Measurements from ENCODE around the gene SENP2.
"Not testable (repeated sequence)": the region's sequence is repeated elsewhere in the genome, so short reads cannot be mapped to it uniquely, and the experiment has no call there.

The SENP2 gene

DNA sequence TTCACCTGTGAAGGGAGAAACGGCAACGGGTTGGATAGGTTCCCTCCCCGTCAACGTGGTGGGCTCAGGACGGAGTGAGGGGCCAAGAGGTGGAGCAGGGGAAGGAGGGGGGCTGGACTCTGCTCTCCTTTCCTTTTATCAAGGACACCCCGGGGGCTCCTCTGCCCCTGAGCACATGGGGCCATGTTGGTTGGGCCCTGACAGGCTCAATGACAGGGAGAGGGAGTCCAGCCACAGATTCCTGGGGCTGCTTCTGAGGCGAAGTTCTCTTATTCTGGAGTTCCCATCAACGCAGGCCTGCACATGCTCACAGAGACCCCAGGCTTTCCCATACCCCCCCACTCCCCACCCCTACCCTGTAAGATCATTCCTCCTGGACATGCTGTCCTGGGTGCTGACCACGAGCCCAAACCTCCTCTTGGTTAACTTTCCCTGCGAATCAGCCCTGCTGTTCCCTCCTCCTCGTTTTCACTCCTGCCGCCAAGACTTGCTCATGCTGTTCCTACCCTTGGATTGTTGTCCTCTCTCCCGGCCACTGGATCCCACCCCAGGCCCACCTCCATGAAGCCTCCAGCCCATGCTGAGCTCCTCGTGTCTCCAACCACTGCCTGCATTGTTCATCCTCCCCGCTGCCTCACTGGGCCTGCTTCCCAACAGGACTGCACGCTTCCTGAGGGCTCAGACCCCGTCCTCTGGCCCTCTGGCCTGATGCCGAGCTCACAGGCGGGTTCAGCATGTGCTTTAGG lies 61.2 kb downstream of the SENP2 start:
- DNase-seq (ENCODE audit: low spot score): no peak

DNA sequence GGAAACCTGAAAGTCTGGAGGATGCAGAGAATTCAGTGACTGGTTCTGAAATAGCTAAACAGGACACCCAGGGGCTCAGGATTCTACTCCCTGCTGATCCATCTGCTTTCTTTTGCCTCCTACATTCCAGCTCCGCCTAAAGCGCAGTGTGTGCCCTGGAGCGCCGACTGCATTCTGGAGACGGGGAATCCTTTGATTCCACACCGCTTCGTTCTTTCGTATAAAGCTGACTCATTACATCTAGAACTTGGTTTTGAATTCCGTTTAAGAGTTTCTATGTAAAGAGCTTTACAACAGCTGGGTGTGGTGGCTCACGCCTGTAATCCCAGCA lies 61.8 kb downstream of the SENP2 start:
- no peak for DNase-seq (ENCODE audit: low spot score)

DNA sequence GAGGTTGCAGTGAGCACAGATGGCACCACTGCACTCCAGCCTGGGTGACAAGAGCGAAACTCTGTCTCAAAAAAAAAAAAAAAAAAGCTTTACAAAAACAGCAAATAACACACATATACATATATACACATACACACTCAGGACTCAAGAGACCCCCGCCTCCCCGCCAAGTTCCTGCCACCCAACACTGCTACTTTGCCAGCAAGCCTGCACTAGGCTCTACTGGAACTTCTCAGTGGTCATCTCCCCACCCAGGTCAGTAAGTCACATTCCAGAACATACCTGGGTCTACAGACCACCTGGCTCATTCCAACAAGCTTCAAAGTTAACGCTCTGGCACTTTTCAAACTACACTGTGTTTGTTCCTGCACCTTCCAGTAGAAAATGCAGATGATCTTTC lies 62.3 kb downstream of the SENP2 start:
- no peak for DNase-seq (ENCODE audit: low spot score)

DNA sequence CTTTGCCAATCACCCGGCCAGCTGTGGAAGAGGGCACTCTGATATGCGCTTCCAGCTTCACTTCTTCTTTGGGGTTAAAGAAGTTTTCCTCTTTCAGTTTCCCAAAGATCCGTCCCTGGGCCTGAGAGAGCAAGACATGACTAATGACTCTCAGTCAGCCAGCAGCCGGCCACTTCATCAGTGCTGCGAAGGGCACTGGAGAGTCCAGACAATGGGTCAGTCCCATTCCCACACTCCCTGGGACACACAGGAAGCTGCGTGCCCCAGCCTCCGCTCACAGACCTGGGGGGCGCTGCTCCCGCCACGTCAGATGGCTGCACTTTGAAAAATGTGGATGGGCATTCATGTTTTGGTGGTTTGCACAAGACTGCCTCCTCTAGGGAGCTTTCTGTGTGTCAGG lies 63.3 kb downstream of the SENP2 start:
- DNase-seq (ENCODE audit: low spot score): no peak

DNA sequence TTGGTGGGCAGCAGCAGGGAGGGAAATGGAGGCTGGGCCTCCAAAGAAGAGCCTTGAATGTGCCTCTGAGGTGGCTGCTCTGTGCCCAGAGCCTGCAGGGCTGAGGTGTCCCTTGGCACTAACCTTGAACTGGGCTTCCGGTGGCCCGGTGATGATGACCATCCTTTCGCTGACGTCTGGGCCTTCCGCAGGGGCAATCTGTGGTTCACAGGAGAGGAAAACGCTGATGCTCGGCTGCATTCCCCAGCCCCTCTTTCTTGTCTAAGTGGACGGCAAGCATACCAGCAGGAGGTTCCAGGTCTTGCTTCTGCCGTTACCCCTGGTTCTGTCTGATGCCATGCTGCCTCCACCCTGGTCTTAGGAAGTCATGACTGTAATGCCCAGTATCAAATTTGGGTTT lies 65.9 kb downstream of the SENP2 start:
- no peak for DNase-seq (ENCODE audit: low spot score)

DNA sequence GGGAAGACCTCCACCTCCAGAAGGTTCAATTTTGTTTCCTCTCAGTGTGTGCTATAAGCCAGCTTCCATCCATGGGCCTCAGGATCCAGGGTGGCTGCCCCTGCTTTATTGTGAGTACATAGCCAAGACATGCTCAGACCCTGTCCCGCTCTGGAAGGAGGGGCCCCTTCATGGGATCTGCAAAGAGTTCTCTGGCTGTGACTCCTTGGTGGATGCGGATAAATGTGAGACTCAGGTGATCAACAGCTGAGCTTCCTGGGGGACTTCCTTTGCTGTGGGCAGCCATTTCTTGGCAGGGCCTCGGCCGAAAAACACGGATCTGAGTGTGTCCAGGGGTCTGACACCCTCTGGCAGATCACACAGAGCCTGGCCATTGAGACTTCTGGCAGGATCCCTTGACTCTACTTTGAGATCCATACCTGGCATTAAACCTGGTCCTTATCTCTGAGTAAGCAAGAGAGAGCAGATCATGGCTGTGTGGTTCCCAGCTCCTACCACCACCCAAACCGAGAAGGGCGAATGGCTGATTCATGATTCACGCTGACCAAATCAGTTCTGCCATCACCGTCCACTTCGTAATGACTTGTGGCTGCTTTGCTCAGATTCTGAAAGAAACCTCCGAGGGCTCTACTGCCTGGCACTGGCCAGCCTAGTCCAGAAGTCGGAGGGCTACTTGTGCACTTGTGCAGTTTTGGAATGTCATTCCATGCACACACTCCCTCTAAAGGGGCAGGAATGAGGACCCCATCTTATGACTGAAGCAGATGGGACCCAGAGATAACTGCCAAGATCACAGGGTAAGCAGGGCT lies 68.1 kb downstream of the SENP2 start:
- no peak for DNase-seq (ENCODE audit: low spot score)

DNA sequence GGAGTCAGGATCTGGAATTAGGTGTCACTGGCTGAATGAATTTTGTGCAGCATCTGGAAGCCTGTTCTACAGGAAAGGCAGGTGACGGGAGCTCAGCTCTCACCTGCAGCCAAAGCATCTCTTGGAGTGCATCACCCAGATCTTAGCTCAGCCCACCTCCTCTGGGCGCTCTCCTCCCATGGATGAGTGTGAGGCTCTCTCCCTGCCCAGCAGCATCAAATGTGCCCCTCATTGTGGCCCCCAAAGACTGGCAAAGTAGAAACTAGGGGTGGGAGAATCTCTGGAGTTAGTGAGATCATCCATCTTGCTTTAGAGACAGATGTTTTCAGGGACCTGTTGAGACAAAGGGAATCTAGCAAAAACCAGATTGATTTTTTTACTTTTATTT lies 68.7 kb downstream of the SENP2 start:
- no peak for DNase-seq (ENCODE audit: low spot score)

DNA sequence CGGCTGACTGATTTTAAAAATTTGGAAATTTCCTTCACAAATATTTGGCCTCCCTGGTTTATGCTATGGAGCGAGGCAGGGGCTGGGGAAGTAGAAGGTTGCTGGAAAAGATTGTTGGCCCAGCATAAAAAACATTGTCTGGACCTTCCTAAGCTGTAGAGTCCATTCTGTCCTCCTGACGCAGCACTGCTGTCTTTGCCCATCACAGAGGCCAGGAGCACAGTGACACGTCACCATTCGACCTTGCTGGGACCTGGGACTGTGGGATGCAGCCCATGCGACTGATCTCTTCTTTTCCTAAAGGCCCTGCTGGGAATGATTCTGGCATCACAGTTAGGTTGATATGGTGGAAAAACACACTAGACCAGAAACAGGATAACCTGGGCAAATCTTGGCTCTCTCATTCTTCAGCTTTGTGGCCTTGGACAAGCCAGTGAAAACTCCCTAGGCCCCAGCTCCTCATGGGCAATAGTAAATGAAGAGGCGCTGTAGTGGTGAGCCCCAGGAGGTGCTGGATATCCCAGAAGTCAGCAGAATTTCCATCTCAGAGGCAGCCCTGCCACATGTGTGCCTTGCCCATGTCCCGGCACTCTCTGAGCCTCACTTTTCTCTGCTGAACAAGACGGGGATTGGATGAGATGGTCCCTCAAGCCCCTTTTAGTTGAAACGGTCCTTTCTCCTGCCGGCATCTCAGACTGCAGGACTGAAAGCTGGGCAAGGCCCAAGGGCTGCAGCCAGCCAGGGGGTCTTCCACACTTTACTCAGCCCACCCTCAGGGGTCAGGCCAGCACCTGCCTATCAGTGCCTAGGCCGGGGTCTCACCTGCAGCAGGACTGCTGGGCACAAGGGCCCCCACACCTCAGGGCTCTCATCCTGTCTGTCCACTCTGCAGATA lies 69.6 kb downstream of the SENP2 start:
- no peak for DNase-seq (ENCODE audit: low spot score)

DNA sequence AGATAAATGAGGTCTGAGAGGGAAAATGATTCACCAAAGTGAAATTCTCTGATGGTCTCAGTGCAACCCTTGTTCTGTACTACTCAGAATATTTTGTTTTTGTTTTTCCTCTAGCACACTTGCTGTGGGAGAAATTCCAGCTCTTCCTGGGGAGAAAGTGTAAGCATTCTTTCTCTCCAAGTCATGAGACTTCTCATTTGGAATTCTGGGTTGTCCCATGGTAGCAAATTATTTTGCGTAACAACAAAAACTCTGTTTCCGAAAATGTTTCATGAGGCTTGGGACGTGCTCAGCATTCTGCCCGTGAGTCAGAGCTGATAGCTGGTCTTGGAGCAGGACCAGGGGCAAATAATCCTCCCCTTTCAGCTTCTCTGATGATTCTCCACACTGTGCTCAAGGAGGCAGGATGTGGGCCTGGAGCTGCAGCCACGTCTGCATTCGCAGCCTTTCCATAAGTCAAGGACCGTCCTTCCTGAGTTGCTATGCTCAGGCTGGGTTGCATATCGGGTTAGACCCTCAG lies 70.3 kb downstream of the SENP2 start:
- DNase-seq (ENCODE audit: low spot score): no peak

DNA sequence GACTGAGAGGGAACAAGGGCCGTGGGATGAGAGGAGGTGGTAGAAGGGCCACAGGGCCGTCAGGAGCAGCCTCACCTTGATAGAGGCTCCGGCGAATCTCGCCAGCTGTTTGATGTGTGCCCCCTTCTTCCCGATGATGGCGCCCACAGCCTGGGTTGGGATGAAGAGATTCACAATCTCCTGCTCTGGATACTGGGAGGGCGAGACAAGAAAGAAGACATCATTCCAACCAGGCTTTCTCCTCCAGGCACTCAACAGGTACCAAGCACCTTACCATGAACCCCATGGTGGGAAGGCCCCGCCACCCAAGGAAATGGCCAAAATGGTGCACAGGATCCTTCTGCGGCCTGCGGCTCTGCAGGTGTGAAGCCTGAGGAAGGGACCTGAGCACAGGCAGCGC lies 71.1 kb downstream of the SENP2 start:
- DNase-seq (ENCODE audit: low spot score): no peak

DNA sequence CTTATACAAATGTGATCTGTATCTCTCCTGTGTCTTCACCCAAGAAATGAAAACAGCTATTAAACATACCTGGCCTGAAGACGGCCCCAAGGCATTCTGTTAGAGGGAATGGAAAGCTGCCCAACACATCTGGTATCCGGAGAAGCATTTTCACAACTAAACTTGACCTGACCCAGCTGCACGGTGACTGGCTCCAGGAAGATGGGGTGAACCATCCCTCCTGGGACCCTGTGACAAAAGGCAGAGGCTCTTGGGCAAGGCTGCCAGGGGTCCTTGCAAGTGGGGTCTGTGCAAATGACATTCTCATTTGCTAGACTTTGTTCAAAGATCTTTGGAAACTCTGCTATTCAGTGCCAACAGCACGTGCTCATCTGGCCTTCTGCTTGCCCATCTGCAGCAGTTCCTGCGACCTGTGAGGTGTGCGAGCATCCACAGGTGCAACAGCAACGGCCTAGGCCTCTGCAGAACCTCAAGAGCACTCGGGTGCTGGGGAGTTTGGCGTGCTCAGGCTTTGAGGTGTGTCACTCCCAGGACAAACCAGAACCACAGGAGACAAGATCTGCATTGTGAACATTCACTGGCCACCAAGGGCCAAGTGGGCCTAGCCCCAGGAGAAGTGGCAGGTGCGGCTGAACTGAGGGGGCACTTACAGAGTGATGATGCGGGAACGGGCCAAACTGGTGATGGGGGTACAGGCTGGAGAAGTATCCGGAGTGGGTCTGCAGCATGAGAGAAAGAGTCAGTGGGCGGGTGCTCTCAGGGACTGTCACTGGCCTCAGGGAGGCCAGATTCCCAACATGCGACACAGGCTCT lies 71.8 kb downstream of the SENP2 start:
- no peak for DNase-seq (ENCODE audit: low spot score)

DNA sequence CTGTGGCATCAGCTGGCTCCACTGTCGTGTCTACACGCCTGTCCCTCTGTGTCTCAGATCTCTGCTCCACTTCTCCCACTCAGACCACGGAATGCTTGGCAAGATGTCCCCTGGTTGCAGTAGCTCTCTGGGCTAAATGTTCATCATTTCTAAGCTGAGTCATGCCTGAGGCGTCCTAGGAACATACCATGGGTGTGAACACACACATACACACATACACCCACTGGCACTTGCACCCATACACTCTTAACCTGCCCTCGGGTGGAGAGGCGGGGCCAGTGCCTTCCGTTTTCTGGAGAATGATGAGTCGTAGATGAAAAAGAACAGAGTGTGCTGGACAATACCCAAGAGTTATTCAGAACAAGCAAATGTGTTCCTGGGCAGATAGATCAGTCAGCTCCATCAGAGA lies 72.4 kb downstream of the SENP2 start:
- DNase-seq (ENCODE audit: low spot score): no peak

DNA sequence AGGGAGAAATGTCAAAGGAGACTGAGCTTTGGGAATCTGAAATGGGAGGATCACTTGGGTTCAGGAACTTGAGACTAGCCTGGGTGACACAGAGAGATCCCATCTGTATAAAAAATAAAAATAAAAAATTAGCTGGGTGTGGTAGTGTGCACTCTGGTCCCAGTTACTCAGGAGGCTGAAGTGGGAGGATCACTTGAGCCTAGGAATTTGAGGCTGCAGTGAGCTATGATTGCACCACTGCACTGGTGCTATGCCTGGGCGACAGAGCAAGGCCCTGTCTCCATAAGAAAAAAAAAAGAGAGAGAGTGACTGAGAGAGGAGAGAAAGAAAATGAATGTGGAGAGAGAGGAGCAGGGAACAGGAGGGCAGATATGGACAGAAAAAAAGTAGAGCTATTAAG lies 72.8 kb downstream of the SENP2 start:
- DNase-seq (ENCODE audit: low spot score): no peak

DNA sequence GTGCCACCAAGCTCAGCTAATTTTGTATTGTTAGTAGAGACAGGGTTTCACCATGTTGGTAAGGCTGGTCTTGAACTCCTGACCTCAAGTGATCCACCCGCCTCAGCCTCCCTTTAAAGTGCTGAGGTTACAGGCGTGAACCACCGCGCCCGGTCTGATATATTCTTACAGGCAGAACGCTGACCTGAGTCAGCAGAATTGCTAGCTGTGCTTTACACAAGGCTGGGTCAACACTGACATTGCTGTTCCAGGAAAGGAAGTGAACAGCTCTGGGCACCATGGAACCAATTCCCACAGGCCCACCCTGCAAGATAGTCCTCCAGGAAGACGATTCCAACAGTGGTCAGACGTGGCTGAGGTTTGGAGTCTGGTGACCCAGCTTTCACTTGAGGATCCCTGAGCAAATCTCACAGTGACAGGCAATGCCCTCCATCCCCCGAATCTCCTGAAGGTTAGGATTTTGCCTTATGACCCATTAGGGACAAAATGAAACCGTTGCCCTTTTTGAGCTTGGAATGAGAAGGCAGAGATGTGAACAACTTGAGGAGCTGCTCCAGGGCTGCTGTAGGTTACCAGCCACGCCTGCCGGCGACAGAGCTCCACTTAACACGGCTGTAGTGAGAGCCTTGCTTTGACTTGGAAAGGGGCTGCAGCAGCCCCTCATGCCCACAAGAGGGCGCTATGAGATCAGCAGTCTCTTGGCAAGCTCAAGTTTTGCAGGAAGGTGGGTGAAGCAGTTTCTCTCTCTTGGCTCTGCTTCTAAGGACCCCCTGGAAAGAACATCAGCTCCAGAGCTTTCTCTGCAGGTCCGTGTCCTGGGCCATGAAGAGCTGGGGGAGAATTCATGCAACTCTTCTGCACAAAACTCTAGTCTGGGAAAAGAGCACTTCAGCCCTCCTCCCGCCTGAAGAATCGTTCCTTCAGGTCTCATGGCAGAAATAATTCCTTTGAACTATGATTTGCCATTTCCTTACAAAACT lies 74.1 kb downstream of the SENP2 start:
- peak; percentile 60 for DNase-seq (ENCODE audit: low spot score)

DNA sequence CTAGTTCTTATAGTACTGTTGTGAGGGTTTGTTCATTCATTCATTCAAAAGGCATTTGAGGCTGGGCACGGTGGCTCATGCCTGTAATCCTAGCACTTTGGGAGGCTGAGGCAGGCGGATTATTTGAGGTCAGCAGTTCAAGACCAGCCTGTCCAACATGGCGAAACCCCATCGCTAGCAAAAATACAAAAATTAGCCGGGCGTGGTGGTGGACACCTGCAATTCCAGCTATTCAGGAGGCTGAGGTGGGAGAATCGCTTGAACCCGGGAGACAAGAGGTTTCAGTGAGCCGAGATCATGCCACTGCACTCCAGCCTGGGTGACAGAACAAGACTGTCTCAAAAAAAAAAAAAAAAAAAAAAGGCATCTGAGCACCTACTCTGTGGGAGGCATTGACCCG lies 75.2 kb downstream of the SENP2 start:
- DNase-seq (ENCODE audit: low spot score): not testable (repeated sequence)

DNA sequence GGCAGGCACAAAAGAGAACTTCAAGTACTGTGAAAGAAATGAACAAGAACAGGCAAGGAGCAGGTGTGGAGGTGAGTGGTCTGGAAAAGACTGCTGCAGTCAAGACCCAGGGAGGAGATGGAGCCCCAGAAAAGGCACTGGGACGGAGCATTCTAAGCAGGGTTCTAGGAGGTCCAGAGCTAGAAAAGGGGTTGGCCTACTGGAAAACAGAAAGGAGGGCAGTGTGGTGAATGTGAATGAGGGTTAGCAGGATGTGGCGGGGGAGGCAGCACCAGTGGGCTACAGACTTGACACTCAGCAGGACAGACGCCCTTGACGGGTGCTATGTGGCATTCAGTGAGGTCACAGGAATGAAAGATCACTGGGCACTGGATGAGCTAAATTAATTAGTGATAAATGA lies 75.7 kb downstream of the SENP2 start:
- no peak for DNase-seq (ENCODE audit: low spot score)

DNA sequence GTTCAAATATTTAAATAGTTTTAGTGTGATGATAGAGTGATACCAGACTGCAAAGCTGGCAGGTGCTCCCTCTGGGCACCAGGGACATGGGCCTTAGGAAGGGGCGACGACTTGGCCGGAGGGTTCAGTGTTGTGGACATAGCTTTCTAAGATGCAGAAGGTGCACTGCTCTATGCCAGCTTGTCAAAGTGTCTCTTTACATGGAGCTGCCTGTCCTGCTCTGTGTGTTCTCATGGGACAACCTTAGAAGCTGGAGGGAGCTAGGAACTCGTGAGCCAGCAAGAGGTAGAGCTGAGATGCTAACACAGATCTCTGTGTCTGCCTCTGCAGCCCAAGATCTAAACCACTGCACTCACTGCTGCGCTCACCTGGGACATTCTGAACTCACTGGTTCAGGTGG lies 77.8 kb downstream of the SENP2 start:
- no peak for DNase-seq (ENCODE audit: low spot score)

DNA sequence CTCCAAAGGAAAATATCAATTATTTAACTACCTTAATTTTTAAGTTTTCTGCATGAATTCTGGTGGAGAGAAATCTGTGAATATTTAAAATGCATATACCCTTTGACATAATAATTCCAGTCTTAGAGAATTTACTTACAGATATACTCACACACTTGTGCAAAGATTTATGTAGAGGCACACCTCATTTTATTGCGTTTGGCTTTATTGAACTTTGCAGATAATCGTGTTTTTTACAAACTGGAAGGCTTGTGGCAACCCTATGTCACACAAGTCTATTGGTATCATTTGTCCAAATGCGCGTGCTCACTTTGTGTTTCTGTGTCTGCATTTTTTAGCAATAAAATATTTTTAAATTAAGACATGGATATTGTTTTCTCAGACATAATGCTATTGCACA lies 81.5 kb downstream of the SENP2 start:
- DNase-seq (ENCODE audit: low spot score): no peak

DNA sequence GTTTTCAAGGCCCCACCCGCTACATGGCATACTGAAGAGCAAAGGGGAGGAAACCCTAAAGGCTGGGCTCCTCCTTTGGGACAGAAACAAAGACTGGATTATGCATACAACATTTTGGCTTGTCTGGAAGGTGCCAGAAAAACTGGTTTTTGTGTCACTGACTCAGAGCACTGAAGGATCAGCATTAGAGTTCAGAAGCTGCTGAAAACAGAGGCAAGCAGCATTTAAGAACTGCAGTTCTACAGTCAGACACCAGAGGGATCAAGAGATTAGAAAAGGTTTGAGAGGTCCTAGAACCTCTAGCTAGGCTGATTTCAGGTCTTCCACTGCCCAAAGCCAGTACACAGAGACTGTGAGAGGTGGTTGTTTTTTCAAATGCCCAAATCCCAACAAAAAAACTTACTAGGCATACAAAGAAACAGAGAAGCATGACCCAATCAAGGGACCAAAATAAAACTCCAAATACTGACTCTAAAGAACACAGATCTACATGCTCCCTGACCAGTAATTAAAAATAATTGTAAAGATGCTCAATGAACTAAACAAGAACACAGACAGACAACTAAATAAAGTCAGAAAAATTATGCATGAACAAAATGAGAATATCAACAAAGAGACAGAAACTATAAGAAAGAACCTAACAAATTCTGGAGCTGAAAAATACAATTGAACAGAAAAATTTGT lies 91.2 kb downstream of the SENP2 start:
- no peak for DNase-seq (ENCODE audit: low spot score)

DNA sequence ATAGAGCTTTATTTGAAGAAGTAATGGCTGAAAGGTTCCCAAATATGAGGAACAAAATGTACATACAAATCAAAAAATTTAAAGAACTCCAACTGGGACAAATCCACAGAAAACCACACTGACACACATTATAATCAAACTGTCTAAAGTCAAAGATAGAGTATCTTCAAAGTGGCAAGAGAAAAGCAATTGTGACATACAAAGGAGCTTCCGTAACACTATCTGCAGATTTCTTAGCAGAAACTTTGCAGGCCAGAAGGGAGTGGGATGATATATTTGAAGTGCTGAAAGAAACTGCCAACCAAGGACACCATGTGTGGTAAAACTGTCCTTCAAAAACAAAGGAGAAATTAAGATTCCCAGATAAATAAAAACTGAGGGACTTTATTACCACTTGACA lies 91.9 kb downstream of the SENP2 start:
- no peak for DNase-seq (ENCODE audit: low spot score)
